ENCODE measurements around the gene PLCH1.

PLCH1 gene

GRCh38 chr3:155568295-155568694 is 176.6 kb downstream of the PLCH1 start:
- Histone ChIP-seq H3K36me3 (ENCODE audit: control insufficient read depth in 2 of 2, insufficient read depth in 2 of 2, low read length in 2 of 2) (no peaks in the 10 kb centered on the region), H3K4me1 (ENCODE audit: control insufficient read depth, insufficient read depth, low read length) (no peaks in the 10 kb centered on the region), H3K4me3 (ENCODE audit: low read length in 2 of 2) (no peak overlapping the region), H3K9me3 (ENCODE audit: control insufficient read depth in 2 of 2, low read length in 2 of 2) (peaks cover 0 to 1% of the 10 kb centered on the region in 2 donors), H3K27me3 (ENCODE audit: control insufficient read depth in 1 of 2, insufficient read depth in 2 of 2, low read length in 2 of 2) (no peaks in the 10 kb centered on the region), H3K9ac (ENCODE audit: low read length in 2 of 2) (no peak overlapping the region), H3K27ac (ENCODE audit: low read length) (no peak overlapping the region)

GRCh38 chr3:155560594-155560993 is 184.3 kb downstream of the PLCH1 start:
- Histone ChIP-seq H3K4me1 (ENCODE audit: control insufficient read depth, insufficient read depth, low read length) (no peaks in the 10 kb centered on the region), H3K9ac (ENCODE audit: low read length in 2 of 2) (no peak overlapping the region), H3K27me3 (ENCODE audit: control insufficient read depth in 1 of 2, insufficient read depth in 2 of 2, low read length in 2 of 2) (no peaks in the 10 kb centered on the region), H3K27ac (ENCODE audit: low read length) (no peak overlapping the region), H3K36me3 (ENCODE audit: control insufficient read depth in 2 of 2, insufficient read depth in 2 of 2, low read length in 2 of 2) (no peaks in the 10 kb centered on the region), H3K4me3 (ENCODE audit: low read length in 2 of 2) (no peak overlapping the region), H3K9me3 (ENCODE audit: control insufficient read depth in 2 of 2, low read length in 2 of 2) (no peaks in the 10 kb centered on the region)

GRCh38 chr3:155560135-155560534 is 184.7 kb downstream of the PLCH1 start:
- H3K4me3 ChIP-seq (ENCODE audit: low read length in 2 of 2): no peak overlapping the region
- no peak overlapping the region for H3K27ac ChIP-seq (ENCODE audit: low read length)
- no peaks in the 10 kb centered on the region for H3K4me1 ChIP-seq (ENCODE audit: control insufficient read depth, insufficient read depth, low read length)
- H3K36me3 ChIP-seq (ENCODE audit: control insufficient read depth in 2 of 2, insufficient read depth in 2 of 2, low read length in 2 of 2): no peaks in the 10 kb centered on the region
- H3K9me3 ChIP-seq (ENCODE audit: control insufficient read depth in 2 of 2, low read length in 2 of 2): no peaks in the 10 kb centered on the region
- no peak overlapping the region for H3K9ac ChIP-seq (ENCODE audit: low read length in 2 of 2)
- H3K27me3 ChIP-seq (ENCODE audit: control insufficient read depth in 1 of 2, insufficient read depth in 2 of 2, low read length in 2 of 2): no peaks in the 10 kb centered on the region

- Histone ChIP-seq H3K27ac (ENCODE audit: low read length) (no peak overlapping the region), H3K36me3 (ENCODE audit: control insufficient read depth in 2 of 2, insufficient read depth in 2 of 2, low read length in 2 of 2) (no peaks in the 10 kb centered on the region), H3K4me3 (ENCODE audit: low read length in 2 of 2) (no peak overlapping the region), H3K4me1 (ENCODE audit: control insufficient read depth, insufficient read depth, low read length) (no peaks in the 10 kb centered on the region), H3K27me3 (ENCODE audit: control insufficient read depth in 1 of 2, insufficient read depth in 2 of 2, low read length in 2 of 2) (no peaks in the 10 kb centered on the region), H3K9ac (ENCODE audit: low read length in 2 of 2) (no peak overlapping the region), H3K9me3 (ENCODE audit: control insufficient read depth in 2 of 2, low read length in 2 of 2) (no peaks in the 10 kb centered on the region)
These were observed 188.3 kb downstream of the PLCH1 start for GRCh38 chr3:155556531-155556930.

GRCh38 chr3:155555479-155556060 is 189.3 kb downstream of the PLCH1 start:
- no peak overlapping the region for H3K9ac ChIP-seq (ENCODE audit: low read length in 2 of 2)
- no peaks in the 10 kb centered on the region for H3K4me1 ChIP-seq (ENCODE audit: control insufficient read depth, insufficient read depth, low read length)
- no peak overlapping the region for H3K27ac ChIP-seq (ENCODE audit: low read length)
- H3K9me3 ChIP-seq (ENCODE audit: control insufficient read depth in 2 of 2, low read length in 2 of 2): no peaks in the 10 kb centered on the region
- H3K4me3 ChIP-seq (ENCODE audit: low read length in 2 of 2): no peak overlapping the region
- H3K27me3 ChIP-seq (ENCODE audit: control insufficient read depth in 1 of 2, insufficient read depth in 2 of 2, low read length in 2 of 2): no peaks in the 10 kb centered on the region
- H3K36me3 ChIP-seq (ENCODE audit: control insufficient read depth in 2 of 2, insufficient read depth in 2 of 2, low read length in 2 of 2): no peaks in the 10 kb centered on the region

GRCh38 chr3:155554777-155555451 is 190.0 kb downstream of the PLCH1 start:
- H3K9ac ChIP-seq (ENCODE audit: low read length in 2 of 2): no peak overlapping the region
- no peaks in the 10 kb centered on the region for H3K4me1 ChIP-seq (ENCODE audit: control insufficient read depth, insufficient read depth, low read length)
- H3K27ac ChIP-seq (ENCODE audit: low read length): no peak overlapping the region
- H3K27me3 ChIP-seq (ENCODE audit: control insufficient read depth in 1 of 2, insufficient read depth in 2 of 2, low read length in 2 of 2): no peaks in the 10 kb centered on the region
- H3K4me3 ChIP-seq (ENCODE audit: low read length in 2 of 2): no peak overlapping the region
- H3K36me3 ChIP-seq (ENCODE audit: control insufficient read depth in 2 of 2, insufficient read depth in 2 of 2, low read length in 2 of 2): no peaks in the 10 kb centered on the region
- H3K9me3 ChIP-seq (ENCODE audit: control insufficient read depth in 2 of 2, low read length in 2 of 2): no peaks in the 10 kb centered on the region

GRCh38 chr3:155553780-155554179 is 191.1 kb downstream of the PLCH1 start:
- no peaks in the 10 kb centered on the region for H3K36me3 ChIP-seq (ENCODE audit: control insufficient read depth in 2 of 2, insufficient read depth in 2 of 2, low read length in 2 of 2)
- H3K27me3 ChIP-seq (ENCODE audit: control insufficient read depth in 1 of 2, insufficient read depth in 2 of 2, low read length in 2 of 2): no peaks in the 10 kb centered on the region
- H3K9ac ChIP-seq (ENCODE audit: low read length in 2 of 2): no peak overlapping the region
- no peak overlapping the region for H3K4me3 ChIP-seq (ENCODE audit: low read length in 2 of 2)
- H3K27ac ChIP-seq (ENCODE audit: low read length): no peak overlapping the region
- no peaks in the 10 kb centered on the region for H3K4me1 ChIP-seq (ENCODE audit: control insufficient read depth, insufficient read depth, low read length)
- H3K9me3 ChIP-seq (ENCODE audit: control insufficient read depth in 2 of 2, low read length in 2 of 2): no peaks in the 10 kb centered on the region

GRCh38 chr3:155553326-155553725 is 191.5 kb downstream of the PLCH1 start:
- Histone ChIP-seq H3K36me3 (ENCODE audit: control insufficient read depth in 2 of 2, insufficient read depth in 2 of 2, low read length in 2 of 2) (no peaks in the 10 kb centered on the region), H3K27me3 (ENCODE audit: control insufficient read depth in 1 of 2, insufficient read depth in 2 of 2, low read length in 2 of 2) (no peaks in the 10 kb centered on the region), H3K27ac (ENCODE audit: low read length) (no peak overlapping the region), H3K4me3 (ENCODE audit: low read length in 2 of 2) (no peak overlapping the region), H3K9me3 (ENCODE audit: control insufficient read depth in 2 of 2, low read length in 2 of 2) (no peaks in the 10 kb centered on the region), H3K4me1 (ENCODE audit: control insufficient read depth, insufficient read depth, low read length) (no peaks in the 10 kb centered on the region), H3K9ac (ENCODE audit: low read length in 2 of 2) (no peak overlapping the region)

- Histone ChIP-seq H3K27ac (ENCODE audit: low read length) (no peak overlapping the region), H3K4me3 (ENCODE audit: low read length in 2 of 2) (no peak overlapping the region), H3K4me1 (ENCODE audit: control insufficient read depth, insufficient read depth, low read length) (no peaks in the 10 kb centered on the region), H3K27me3 (ENCODE audit: control insufficient read depth in 1 of 2, insufficient read depth in 2 of 2, low read length in 2 of 2) (no peaks in the 10 kb centered on the region), H3K9ac (ENCODE audit: low read length in 2 of 2) (no peak overlapping the region), H3K36me3 (ENCODE audit: control insufficient read depth in 2 of 2, insufficient read depth in 2 of 2, low read length in 2 of 2) (no peaks in the 10 kb centered on the region), H3K9me3 (ENCODE audit: control insufficient read depth in 2 of 2, low read length in 2 of 2) (no peaks in the 10 kb centered on the region)
These were observed 194.5 kb downstream of the PLCH1 start for GRCh38 chr3:155550391-155550790.

GRCh38 chr3:155549087-155549486 is 195.8 kb downstream of the PLCH1 start:
- no peaks in the 10 kb centered on the region for H3K4me1 ChIP-seq (ENCODE audit: control insufficient read depth, insufficient read depth, low read length)
- H3K27ac ChIP-seq (ENCODE audit: low read length): no peak overlapping the region
- no peaks in the 10 kb centered on the region for H3K36me3 ChIP-seq (ENCODE audit: control insufficient read depth in 2 of 2, insufficient read depth in 2 of 2, low read length in 2 of 2)
- no peak overlapping the region for H3K9ac ChIP-seq (ENCODE audit: low read length in 2 of 2)
- no peak overlapping the region for H3K4me3 ChIP-seq (ENCODE audit: low read length in 2 of 2)
- H3K9me3 ChIP-seq (ENCODE audit: control insufficient read depth in 2 of 2, low read length in 2 of 2): no peaks in the 10 kb centered on the region
- no peaks in the 10 kb centered on the region for H3K27me3 ChIP-seq (ENCODE audit: control insufficient read depth in 1 of 2, insufficient read depth in 2 of 2, low read length in 2 of 2)

GRCh38 chr3:155548195-155548594 is 196.7 kb downstream of the PLCH1 start:
- no peaks in the 10 kb centered on the region for H3K27me3 ChIP-seq (ENCODE audit: control insufficient read depth in 1 of 2, insufficient read depth in 2 of 2, low read length in 2 of 2)
- H3K36me3 ChIP-seq (ENCODE audit: control insufficient read depth in 2 of 2, insufficient read depth in 2 of 2, low read length in 2 of 2): no peaks in the 10 kb centered on the region
- no peak overlapping the region for H3K9ac ChIP-seq (ENCODE audit: low read length in 2 of 2)
- no peaks in the 10 kb centered on the region for H3K9me3 ChIP-seq (ENCODE audit: control insufficient read depth in 2 of 2, low read length in 2 of 2)
- no peak overlapping the region for H3K4me3 ChIP-seq (ENCODE audit: low read length in 2 of 2)
- no peak overlapping the region for H3K27ac ChIP-seq (ENCODE audit: low read length)
- no peaks in the 10 kb centered on the region for H3K4me1 ChIP-seq (ENCODE audit: control insufficient read depth, insufficient read depth, low read length)

All from stomach smooth muscle (tissue), 2 donors.